Measurements from ENCODE around the gene CDC123. TPM values are rescaled to one million over a fixed set of nuclear protein-coding genes. Genes with fewer than 3 reads are reported as not detected.
"Not testable (repeated sequence)": the region's sequence is repeated elsewhere in the genome, so short reads cannot be mapped to it uniquely, and the experiment has no call there.

The CDC123 gene
- total RNA-seq, 1 experiment from 2014 or later: 190 TPM

- DNase-seq (ENCODE audit: low read depth): no peak
These were observed 4.3 kb upstream of the CDC123 start for GRCh38 chr10:12191715-12192114.

- DNase-seq (ENCODE audit: low read depth): no peak
These were observed 2.8 kb upstream of the CDC123 start for GRCh38 chr10:12193193-12193592.

DNA sequence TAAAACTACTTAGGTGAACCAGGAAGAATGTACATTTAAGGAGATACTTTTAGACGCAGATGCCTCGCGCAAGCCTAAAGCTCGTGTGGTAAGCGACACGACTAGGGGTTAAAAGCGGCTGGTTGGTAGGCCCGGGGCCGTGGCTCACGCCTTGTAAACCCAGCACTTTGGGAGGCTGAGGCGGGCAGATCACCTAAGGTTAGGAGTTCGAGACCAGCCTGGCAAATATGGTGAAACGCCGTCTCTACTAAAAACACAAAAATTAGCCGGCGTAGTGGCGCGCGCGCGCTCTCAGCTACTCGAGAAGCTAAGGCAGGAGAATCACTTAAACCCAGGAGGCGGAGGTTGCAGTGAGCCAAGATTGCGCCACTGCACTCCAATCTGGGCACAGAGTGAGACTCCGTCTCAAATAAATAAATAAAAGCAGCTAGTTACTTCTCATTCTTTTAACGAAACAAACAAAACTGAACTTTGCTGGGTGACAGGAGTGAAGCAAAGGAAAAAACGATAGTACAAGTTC is 1.2 kb upstream of the CDC123 start:
- DNase-seq (ENCODE audit: low read depth): peak; percentile 14

DNA sequence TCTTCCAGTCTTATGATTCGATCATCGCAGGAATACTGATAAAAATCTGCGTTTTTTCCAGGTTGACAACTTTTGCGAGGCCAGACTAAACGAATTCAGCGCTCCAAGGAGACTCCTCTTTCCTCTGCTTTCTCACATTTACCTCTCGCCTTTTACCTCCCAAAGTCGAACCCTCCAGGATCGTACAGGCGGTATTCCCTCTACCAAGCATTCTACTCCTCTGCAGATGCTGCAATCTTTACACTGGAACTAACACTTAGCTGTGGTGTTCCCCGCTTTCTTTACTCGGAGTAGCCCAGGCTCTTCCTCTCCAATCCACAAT is 746 bp upstream of the CDC123 start:
- DNase-seq (ENCODE audit: low read depth): no peak

DNA sequence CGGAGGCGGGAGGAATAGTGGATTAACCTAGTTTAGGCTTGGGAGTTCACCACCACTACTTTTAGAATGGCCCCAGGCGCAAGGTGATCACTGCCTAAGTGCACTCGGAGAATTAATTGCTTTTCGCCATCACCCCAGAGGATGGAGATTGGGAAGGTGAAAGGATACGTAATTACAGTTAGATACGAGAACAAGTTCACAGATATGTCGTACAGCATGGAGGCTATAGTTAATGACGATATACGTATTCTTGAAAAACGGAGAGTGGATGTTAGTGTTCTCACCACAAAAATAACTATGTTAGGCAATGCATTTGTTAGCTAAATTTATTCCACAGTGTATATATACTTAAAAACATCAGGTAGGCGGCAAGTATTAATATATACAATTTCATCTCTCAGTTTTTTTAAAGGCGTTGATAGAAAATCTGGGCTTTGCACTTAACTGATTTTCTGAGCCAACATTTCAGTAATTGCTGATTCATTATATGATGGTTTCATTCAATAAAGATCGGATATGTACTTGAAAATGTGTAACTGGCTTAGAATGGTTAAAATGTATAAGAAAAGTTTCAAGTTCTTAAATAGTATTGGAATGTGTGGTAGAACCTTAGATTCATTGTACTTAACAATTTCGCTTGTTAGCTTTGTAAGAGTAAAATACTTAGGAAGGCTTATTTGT is 683 bp downstream of the CDC123 start:
- no peak for DNase-seq (ENCODE audit: low read depth)

- no peak for DNase-seq (ENCODE audit: low read depth)
These were observed 2.2 kb downstream of the CDC123 start for GRCh38 chr10:12198156-12198555.

- no peak for DNase-seq (ENCODE audit: low read depth)
These were observed 4.9 kb downstream of the CDC123 start for GRCh38 chr10:12200850-12201249.

GRCh38 chr10:12201543-12201942 is 5.6 kb downstream of the CDC123 start:
- no peak for DNase-seq (ENCODE audit: low read depth)

DNA sequence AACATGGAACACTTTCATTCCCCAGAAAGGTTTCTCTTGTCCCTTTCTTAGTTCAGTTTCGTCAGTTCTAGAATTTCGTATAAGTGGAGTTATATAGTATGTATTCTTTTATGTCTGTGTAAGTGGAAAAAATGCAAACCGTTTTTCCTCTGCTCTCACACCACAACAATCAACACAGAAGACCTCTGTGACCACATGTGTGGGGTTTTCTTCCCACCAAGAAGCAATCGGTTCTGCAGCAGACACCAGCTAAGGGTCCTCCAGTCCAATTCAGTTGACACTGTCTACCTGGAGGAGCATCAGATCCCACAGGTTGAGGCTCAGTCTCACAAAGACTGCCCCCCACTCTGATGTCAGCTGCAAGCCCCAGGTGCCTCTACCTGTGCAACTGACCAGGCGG is 6.2 kb downstream of the CDC123 start:
- no peak for DNase-seq (ENCODE audit: low read depth)

- no peak for DNase-seq (ENCODE audit: low read depth)
These were observed 9.1 kb downstream of the CDC123 start for GRCh38 chr10:12205082-12205481.

GRCh38 chr10:12207114-12207513 is 11.1 kb downstream of the CDC123 start:
- no peak for DNase-seq (ENCODE audit: low read depth)

GRCh38 chr10:12208460-12208859 is 12.5 kb downstream of the CDC123 start:
- no peak for DNase-seq (ENCODE audit: low read depth)

DNA sequence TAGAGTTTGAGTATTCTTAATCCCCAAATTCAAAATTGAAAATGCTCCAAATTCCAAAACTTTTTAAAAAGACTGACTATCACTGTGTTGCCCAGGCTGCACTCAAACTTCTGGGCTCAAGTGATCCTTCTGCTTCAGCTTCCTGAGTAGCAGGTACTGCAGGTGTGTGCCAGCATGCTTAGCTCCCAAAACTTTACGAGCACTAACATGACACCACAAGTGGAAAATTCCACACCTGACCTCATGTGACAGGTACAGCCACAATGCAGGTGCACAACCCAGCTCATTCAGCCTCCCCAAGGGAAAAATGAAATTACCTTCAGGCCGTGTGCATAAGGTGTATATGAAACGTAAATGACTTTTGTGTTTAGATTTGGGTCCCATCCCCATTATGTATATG is 16.5 kb downstream of the CDC123 start:
- DNase-seq (ENCODE audit: low read depth): no peak

- DNase-seq (ENCODE audit: low read depth): no peak
These were observed 17.6 kb downstream of the CDC123 start for GRCh38 chr10:12213621-12214020.

DNA sequence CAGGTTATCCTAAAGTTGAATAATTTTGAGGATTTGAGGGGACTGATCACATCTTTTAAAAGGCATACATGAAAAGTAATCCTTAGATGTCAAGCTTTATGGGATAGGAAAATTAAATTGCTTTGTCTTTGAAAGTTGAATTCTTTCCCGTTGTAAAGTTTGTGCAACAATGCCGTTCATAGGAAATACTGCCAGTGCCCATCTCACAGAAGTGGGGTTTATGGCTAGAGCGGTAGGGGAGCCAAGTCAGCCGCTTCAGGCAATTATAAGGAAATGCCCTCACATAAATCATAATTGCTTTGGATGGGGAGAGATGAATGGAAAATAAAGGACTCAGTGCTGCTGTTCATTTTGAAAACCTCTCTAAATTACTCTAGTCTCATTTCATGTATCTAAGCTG is 18.1 kb downstream of the CDC123 start:
- DNase-seq (ENCODE audit: low read depth): no peak

DNA sequence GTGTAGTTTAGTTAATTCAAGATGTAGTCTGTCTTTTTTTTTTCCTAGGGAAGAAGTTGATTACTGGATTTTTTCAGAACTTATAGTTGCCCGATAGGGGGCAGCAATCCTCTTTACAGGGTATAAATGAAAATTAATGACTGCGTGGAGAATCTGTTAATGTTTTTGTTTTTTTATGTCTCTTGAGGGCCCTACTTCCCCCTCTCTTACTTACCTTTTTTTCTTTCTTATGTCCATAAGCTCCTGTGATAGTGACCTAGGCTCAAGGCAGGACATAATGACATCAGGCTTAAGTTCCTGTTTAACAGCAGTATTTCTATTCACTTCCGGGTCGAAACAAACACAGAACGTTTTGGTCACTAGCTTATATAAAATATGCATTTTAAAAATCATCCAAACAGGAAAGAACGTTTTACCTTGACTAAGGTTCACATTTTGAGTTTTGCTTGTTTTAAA is 18.8 kb downstream of the CDC123 start:
- peak; percentile 9 for DNase-seq (ENCODE audit: low read depth)

DNA sequence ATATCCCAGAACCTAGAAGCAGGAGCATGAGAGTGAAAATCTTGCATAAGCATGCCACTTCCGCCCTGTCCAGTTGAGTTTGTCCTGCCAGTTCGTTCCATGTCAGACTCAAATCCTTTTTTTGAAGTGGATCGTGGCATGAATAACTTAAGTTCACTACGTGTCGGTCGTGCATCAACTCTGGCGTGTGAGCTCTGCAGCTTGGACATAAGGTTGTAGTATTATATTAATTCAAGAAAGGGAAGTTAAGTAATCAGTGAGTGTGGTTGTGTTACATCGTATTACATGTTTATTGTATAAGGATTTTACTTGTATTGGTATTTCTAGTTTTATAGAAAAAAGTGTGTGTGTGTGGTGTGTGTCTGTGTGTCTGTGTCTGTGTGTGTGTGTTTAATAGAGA is 23.0 kb downstream of the CDC123 start:
- DNase-seq (ENCODE audit: low read depth): no peak

- peak; percentile 36 for DNase-seq (ENCODE audit: low read depth)
These were observed 25.6 kb downstream of the CDC123 start for GRCh38 chr10:12221323-12222298.

DNA sequence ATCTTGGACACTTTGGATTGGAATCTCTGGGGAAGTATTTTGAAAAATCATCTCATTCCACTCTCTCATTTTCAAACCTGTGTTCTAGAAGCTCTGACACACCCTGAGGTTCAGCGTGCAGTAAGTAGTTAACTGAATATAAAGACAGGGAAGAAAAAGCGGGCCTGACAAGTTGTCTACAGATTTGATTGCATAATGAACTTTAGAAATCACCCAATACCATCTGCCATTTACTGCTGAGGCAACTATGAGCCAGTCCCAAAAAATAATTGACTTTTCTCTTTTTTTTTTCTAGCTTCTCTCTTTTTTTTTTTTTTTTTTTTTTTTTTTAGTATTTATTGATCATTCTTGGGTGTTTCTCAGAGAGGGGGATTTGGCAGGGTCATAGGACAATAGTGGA is 29.5 kb downstream of the CDC123 start:
- DNase-seq (ENCODE audit: low read depth): no peak

- not testable (repeated sequence) for DNase-seq (ENCODE audit: low read depth)
These were observed 30.4 kb downstream of the CDC123 start for GRCh38 chr10:12226438-12226837.

DNA sequence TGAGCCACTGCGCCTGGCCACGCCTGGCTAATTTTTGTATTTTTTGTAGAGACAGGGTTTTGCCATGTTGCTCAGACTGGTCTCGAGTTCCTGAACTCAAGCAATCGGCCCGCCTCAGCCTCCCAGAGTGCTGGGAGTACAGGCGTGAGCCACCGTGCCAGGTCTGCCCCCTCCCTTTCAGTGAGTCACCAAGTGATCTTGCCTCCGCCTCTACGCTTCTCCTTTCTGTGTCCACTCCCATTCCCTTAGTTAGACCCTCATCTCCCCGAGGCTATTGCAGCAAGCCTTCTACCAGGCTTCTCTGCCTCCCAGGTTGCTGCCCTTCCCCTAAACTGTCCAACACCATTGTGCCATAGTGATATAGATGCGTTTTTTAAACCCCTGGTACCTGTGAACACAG is 32.9 kb downstream of the CDC123 start:
- peak; percentile 11 for DNase-seq (ENCODE audit: low read depth)

GRCh38 chr10:12234687-12235086 is 38.7 kb downstream of the CDC123 start:
- not testable (repeated sequence) for DNase-seq (ENCODE audit: low read depth)
